Measurements from ENCODE around the gene FRAT1. TPM values are rescaled to one million over a fixed set of nuclear protein-coding genes. Genes with fewer than 3 reads are reported as not detected.
"Not testable (repeated sequence)": the region's sequence is repeated elsewhere in the genome, so short reads cannot be mapped to it uniquely, and the experiment has no call there.

FRAT1 gene
- total RNA-seq, 2 donors from 2014 or later = 3.2 to 4.5 TPM

- Mint-ChIP-seq H3K4me1 (ENCODE audit: low read depth) (peaks cover 66% of the 10 kb centered on the region), H3K9me3 (no peaks in the 10 kb centered on the region), H3K4me3 (peak overlapping the region; percentile 87 to 97), H3K36me3 (ENCODE audit: insufficient read depth in 2 of 2) (peaks cover 1 to 8% of the 10 kb centered on the region in 2 donors), H3K27me3 (ENCODE audit: low read depth) (no peaks in the 10 kb centered on the region), H3K27ac (peak overlapping the region; percentile 96)
- DNase-seq = peak; percentile 53 to 59
- ATAC-seq (replicated peaks in 1 of 2) = peak; percentile 46 to 49
Observed at GRCh38 chr10:97333601-97334369, 14.7 kb downstream of the FRAT1 start.

- no peaks in the 10 kb centered on the region for H3K27me3 Mint-ChIP-seq (ENCODE audit: low read depth)
Observed at GRCh38 chr10:97334370-97335175, 15.5 kb downstream of the FRAT1 start, which contains the start of gene FRAT2. Gene FRAT2 (minus strand): TSS chr10:97334729. CDS start chr10:97334572, 157 bp downstream.

DNA sequence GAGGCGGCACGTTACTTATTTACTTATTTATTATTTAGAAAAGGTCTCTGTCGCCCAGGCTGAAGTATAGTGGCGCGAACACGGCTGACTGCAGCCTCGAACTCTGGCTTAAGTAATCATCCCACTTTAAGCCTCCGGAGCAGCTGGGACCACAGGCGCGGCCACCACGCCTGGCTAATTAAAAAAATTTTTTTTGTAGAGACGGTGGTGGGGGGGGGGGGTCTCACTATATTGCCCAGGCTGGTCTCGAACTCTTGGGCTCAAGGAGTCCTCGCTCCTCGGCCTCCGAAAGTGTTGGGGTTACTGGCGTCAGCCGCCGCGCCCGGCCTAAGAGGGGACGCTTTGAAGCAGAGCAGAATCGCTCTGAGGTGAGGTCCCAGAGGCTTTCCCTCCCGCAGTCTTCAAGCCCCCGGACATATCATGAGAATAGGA is 16.1 kb downstream of the FRAT1 start:
- H3K27me3 Mint-ChIP-seq (ENCODE audit: low read depth) = no peaks in the 10 kb centered on the region
- H3K9me3 Mint-ChIP-seq = no peaks in the 10 kb centered on the region
- H3K4me3 Mint-ChIP-seq = peak overlapping the region; percentile 71 to 77
- H3K27ac Mint-ChIP-seq = no peak overlapping the region
- DNase-seq = peak; percentile 15
- peaks cover 52% of the 10 kb centered on the region for H3K4me1 Mint-ChIP-seq (ENCODE audit: low read depth)
- ATAC-seq (replicated peaks in 1 of 2) = no peak
- H3K36me3 Mint-ChIP-seq (ENCODE audit: insufficient read depth in 2 of 2) = peaks cover under 1 to 1% of the 10 kb centered on the region in 2 donors

More at GRCh38 chr10:97334370-97335175, 15.5 kb downstream of the FRAT1 start, which contains the start of gene FRAT2:
- Mint-ChIP-seq H3K4me3 (peak within 1 kb of the TSS; percentile 87 to 97), H3K4me1 (ENCODE audit: low read depth) (peaks cover 59% of the 10 kb centered on the region), H3K9me3 (no peaks in the 10 kb centered on the region), H3K36me3 (ENCODE audit: insufficient read depth in 2 of 2) (peaks cover 1 to 5% of the 10 kb centered on the region in 2 donors), H3K27ac (peak within 1 kb of the TSS; percentile 96)
- peak; percentile 87 for ATAC-seq (replicated peaks in 1 of 2)
- peak; percentile 89 to 90 for DNase-seq

DNA sequence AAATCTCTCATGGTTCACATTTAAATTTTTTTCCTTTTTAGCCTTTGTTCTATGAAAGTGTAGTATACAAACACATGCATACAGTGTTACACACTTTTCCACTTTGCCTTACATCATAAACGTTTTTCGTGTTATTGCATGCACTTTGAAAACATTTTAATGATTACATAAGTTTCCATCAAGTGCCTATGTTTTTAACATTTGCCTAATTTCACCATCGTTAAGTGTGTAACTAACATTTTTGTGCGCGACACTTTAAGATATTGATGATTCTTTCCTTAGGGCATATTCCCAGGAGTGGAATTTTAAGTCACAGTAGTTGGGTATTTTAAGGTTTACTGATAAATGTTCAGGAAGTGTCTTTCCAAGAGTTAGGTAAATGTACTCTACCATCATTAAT is 16.9 kb downstream of the FRAT1 start:
- no peak for ATAC-seq (replicated peaks in 1 of 2)
- no peak for DNase-seq
- H3K4me1 Mint-ChIP-seq (ENCODE audit: low read depth) = peaks cover 45% of the 10 kb centered on the region
- H3K4me3 Mint-ChIP-seq = peak overlapping the region; percentile 11 to 71
- H3K27ac Mint-ChIP-seq = peak overlapping the region; percentile 73
- no peaks in the 10 kb centered on the region for H3K27me3 Mint-ChIP-seq (ENCODE audit: low read depth)
- H3K9me3 Mint-ChIP-seq = no peaks in the 10 kb centered on the region
- H3K36me3 Mint-ChIP-seq (ENCODE audit: insufficient read depth in 2 of 2) = peaks cover 0 to 1% of the 10 kb centered on the region in 2 donors

GRCh38 chr10:97336446-97336845 is 17.4 kb downstream of the FRAT1 start:
- no peak for DNase-seq
- peaks cover 41% of the 10 kb centered on the region for H3K4me1 Mint-ChIP-seq (ENCODE audit: low read depth)
- H3K36me3 Mint-ChIP-seq (ENCODE audit: insufficient read depth in 2 of 2) = peaks cover 0 to 1% of the 10 kb centered on the region in 2 donors
- H3K9me3 Mint-ChIP-seq = no peaks in the 10 kb centered on the region
- no peaks in the 10 kb centered on the region for H3K27me3 Mint-ChIP-seq (ENCODE audit: low read depth)
- peak overlapping the region in 1 of 2 donors; percentile 71 for H3K4me3 Mint-ChIP-seq
- no peak for ATAC-seq (replicated peaks in 1 of 2)
- peak overlapping the region; percentile 38 for H3K27ac Mint-ChIP-seq

- ATAC-seq (replicated peaks in 1 of 2) (no peak), DNase-seq (no peak)
- H3K9me3 Mint-ChIP-seq = no peaks in the 10 kb centered on the region
- H3K27me3 Mint-ChIP-seq (ENCODE audit: low read depth) = no peaks in the 10 kb centered on the region
- H3K36me3 Mint-ChIP-seq (ENCODE audit: insufficient read depth in 2 of 2) = peaks cover 0 to 1% of the 10 kb centered on the region in 2 donors
- peak overlapping the region in 1 of 2 donors; percentile 71 for H3K4me3 Mint-ChIP-seq
- H3K4me1 Mint-ChIP-seq (ENCODE audit: low read depth) = peaks cover 33% of the 10 kb centered on the region
- peak overlapping the region; percentile 38 for H3K27ac Mint-ChIP-seq
Observed at GRCh38 chr10:97336942-97337831, 18.1 kb downstream of the FRAT1 start.

GRCh38 chr10:97338041-97338440 is 19.0 kb downstream of the FRAT1 start:
- Mint-ChIP-seq H3K9me3 (no peaks in the 10 kb centered on the region), H3K4me1 (ENCODE audit: low read depth) (peaks cover 25% of the 10 kb centered on the region), H3K4me3 (no peak overlapping the region), H3K36me3 (ENCODE audit: insufficient read depth in 2 of 2) (peaks cover 0 to under 1% of the 10 kb centered on the region in 2 donors), H3K27me3 (ENCODE audit: low read depth) (no peaks in the 10 kb centered on the region), H3K27ac (no peak overlapping the region)
- ATAC-seq (replicated peaks in 1 of 2) = no peak
- no peak for DNase-seq

DNA sequence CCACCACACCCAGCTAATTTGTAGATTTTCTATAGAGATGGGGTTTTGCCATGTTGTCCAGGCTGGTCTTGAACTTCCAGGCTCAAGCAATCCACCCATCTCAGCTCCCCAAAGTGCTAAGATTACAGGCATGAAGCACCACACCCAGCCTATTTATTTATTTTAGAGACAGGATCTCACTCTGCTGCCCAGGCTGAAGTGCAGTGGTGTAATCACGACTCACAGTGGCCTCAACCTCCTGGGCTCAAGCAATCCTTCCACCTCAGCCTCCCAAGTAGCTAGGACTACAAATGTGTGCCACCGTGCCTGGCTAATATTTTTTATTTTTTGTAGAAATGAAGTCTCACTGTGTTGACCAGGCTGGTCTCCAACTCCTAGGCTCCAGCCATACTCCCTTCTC is 22.3 kb downstream of the FRAT1 start:
- Mint-ChIP-seq H3K4me3 (no peak overlapping the region), H3K9me3 (no peaks in the 10 kb centered on the region), H3K4me1 (ENCODE audit: low read depth) (peaks cover 4% of the 10 kb centered on the region), H3K27me3 (ENCODE audit: low read depth) (no peaks in the 10 kb centered on the region), H3K36me3 (ENCODE audit: insufficient read depth in 2 of 2) (no peaks in the 10 kb centered on the region), H3K27ac (no peak overlapping the region)
- DNase-seq (no peak), ATAC-seq (replicated peaks in 1 of 2) (no peak)

- H3K27ac Mint-ChIP-seq; DNase-seq; H3K4me1 Mint-ChIP-seq (ENCODE audit: low read depth); H3K36me3 Mint-ChIP-seq (ENCODE audit: insufficient read depth in 2 of 2); H3K9me3 Mint-ChIP-seq; H3K4me3 Mint-ChIP-seq; H3K27me3 Mint-ChIP-seq (ENCODE audit: low read depth); ATAC-seq (replicated peaks in 1 of 2): not testable (repeated sequence)
Observed at GRCh38 chr10:97343664-97344063, 24.6 kb downstream of the FRAT1 start.

GRCh38 chr10:97347317-97347716 is 28.2 kb downstream of the FRAT1 start:
- DNase-seq (no peak), ATAC-seq (replicated peaks in 1 of 2) (no peak)
- no peaks in the 10 kb centered on the region for H3K27me3 Mint-ChIP-seq (ENCODE audit: low read depth)
- H3K9me3 Mint-ChIP-seq = no peaks in the 10 kb centered on the region
- H3K4me3 Mint-ChIP-seq = no peak overlapping the region
- H3K27ac Mint-ChIP-seq = no peak overlapping the region
- H3K36me3 Mint-ChIP-seq (ENCODE audit: insufficient read depth in 2 of 2) = no peaks in the 10 kb centered on the region
- no peaks in the 10 kb centered on the region for H3K4me1 Mint-ChIP-seq (ENCODE audit: low read depth)

- Mint-ChIP-seq H3K27me3 (ENCODE audit: low read depth) (no peaks in the 10 kb centered on the region), H3K4me1 (ENCODE audit: low read depth) (no peaks in the 10 kb centered on the region), H3K9me3 (no peaks in the 10 kb centered on the region), H3K36me3 (ENCODE audit: insufficient read depth in 2 of 2) (no peaks in the 10 kb centered on the region), H3K27ac (no peak overlapping the region), H3K4me3 (no peak overlapping the region)
- DNase-seq (no peak), ATAC-seq (replicated peaks in 1 of 2) (no peak)
Observed at GRCh38 chr10:97349752-97350513, 30.9 kb downstream of the FRAT1 start.

GRCh38 chr10:97353945-97354344 is 34.9 kb downstream of the FRAT1 start:
- no peaks in the 10 kb centered on the region for H3K27me3 Mint-ChIP-seq (ENCODE audit: low read depth)
- peaks cover 2 to 9% of the 10 kb centered on the region in 2 donors for H3K36me3 Mint-ChIP-seq (ENCODE audit: insufficient read depth in 2 of 2)
- H3K9me3 Mint-ChIP-seq = no peaks in the 10 kb centered on the region
- H3K4me3 Mint-ChIP-seq = no peak overlapping the region
- H3K4me1 Mint-ChIP-seq (ENCODE audit: low read depth) = no peaks in the 10 kb centered on the region
- DNase-seq (no peak), ATAC-seq (replicated peaks in 1 of 2) (no peak)
- H3K27ac Mint-ChIP-seq = no peak overlapping the region

Data from activated T-cell treated with anti-CD3 and anti-CD28 coated beads, Interleukin-2, amount 50 U/mL, for 72 hours (primary cell).